HG02571 (cell line): ENCODE results near the gene NRGN.

Source experiments
- ATAC-seq: cut with Tn5 transposase; IDR thresholded peaks from one replicate; pipeline ENCODE4 v1.9.1; 2021; ENCODE audit warnings: mild to moderate bottlenecking, moderate library complexity; ENCODE audit not compliant: unreplicated experiment

The NRGN gene

GRCh38 chr11:124738713-124739478 lies 846 bp upstream of the NRGN start:
- ATAC-seq = no peak

GRCh38 chr11:124740277-124740882 lies 638 bp downstream of the NRGN start:
- peak; percentile 38 for ATAC-seq

- no peak for ATAC-seq
Measured at GRCh38 chr11:124742555-124742954, 2.8 kb downstream of the NRGN start.

GRCh38 chr11:124743050-124743449 lies 3.3 kb downstream of the NRGN start:
- ATAC-seq = no peak

GRCh38 chr11:124745270-124745834 lies 5.6 kb downstream of the NRGN start:
- no peak for ATAC-seq

- peak; percentile 15 for ATAC-seq
Measured at GRCh38 chr11:124745835-124746620, 6.3 kb downstream of the NRGN start.

- peak; percentile 95 for ATAC-seq
Measured at GRCh38 chr11:124746621-124747243, 7.0 kb downstream of the NRGN start.

GRCh38 chr11:124747406-124748099 lies 7.8 kb downstream of the NRGN start:
- no peak for ATAC-seq

- ATAC-seq = no peak
Measured at GRCh38 chr11:124748100-124748418, 8.3 kb downstream of the NRGN start.

- no peak for ATAC-seq
Measured at GRCh38 chr11:124748481-124749343, 9.0 kb downstream of the NRGN start.

- ATAC-seq = no peak
Measured at GRCh38 chr11:124749912-124750311, 10.2 kb downstream of the NRGN start.

GRCh38 chr11:124751391-124751740 lies 11.6 kb downstream of the NRGN start:
- no peak for ATAC-seq

- no peak for ATAC-seq
Measured at GRCh38 chr11:124751741-124752470, 12.2 kb downstream of the NRGN start, which contains the start of gene VSIG2. VSIG2 (minus strand) TSS chr11:124752255; CDS start chr11:124752137, 118 bp downstream.

GRCh38 chr11:124752471-124753102 lies 12.8 kb downstream of the NRGN start:
- no peak for ATAC-seq

GRCh38 chr11:124753205-124753604 lies 13.5 kb downstream of the NRGN start:
- no peak for ATAC-seq

- no peak for ATAC-seq
Measured at GRCh38 chr11:124753624-124754023, 13.9 kb downstream of the NRGN start.

GRCh38 chr11:124754309-124754708 lies 14.6 kb downstream of the NRGN start:
- no peak for ATAC-seq

- no peak for ATAC-seq
Measured at GRCh38 chr11:124754710-124755109, 15.0 kb downstream of the NRGN start.
